OCI-LY3 (cell line): ENCODE data around the gene CLCN5.

ENCODE experiments used
- EZH2phosphoT487 ChIP-seq: fragments of 200-600 bp; shearing (Covaris generic); IDR thresholded peaks from 2 replicates; pipeline ENCODE4 v1.6.1; 2018; ENCODE audit warnings: antibody characterized with exemption, mixed run types, low read depth
- TF ChIP-seq, protein P1 (sequence below): fragments of 200-600, 300-600 bp; sonication (generic); IDR thresholded peaks from 2 replicates; pipeline ENCODE4 v1.5.1; 2014; ENCODE audit warnings: antibody characterized with exemption, low read length, low read depth

DNA sequence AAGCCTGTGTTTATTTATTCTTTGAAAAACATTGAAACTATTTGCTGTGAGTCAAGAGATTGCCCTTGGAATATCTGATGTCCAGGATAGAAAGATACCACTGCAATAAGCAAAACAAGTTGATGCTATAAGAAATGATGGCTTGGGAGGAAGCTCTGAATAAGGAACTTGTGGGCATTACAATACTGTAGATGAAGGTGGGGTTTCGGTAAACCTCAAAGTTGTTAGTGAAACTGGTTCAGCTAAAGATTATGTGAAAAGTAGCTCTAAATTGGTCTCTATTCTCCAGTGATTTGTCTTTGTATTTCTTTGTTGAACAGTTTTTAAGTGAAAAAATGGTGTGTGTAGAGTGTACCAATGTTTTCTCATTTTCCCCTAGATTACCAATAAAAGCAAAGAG is 149.7 kb downstream of the CLCN5 start:
- TF ChIP-seq, protein P1, sequence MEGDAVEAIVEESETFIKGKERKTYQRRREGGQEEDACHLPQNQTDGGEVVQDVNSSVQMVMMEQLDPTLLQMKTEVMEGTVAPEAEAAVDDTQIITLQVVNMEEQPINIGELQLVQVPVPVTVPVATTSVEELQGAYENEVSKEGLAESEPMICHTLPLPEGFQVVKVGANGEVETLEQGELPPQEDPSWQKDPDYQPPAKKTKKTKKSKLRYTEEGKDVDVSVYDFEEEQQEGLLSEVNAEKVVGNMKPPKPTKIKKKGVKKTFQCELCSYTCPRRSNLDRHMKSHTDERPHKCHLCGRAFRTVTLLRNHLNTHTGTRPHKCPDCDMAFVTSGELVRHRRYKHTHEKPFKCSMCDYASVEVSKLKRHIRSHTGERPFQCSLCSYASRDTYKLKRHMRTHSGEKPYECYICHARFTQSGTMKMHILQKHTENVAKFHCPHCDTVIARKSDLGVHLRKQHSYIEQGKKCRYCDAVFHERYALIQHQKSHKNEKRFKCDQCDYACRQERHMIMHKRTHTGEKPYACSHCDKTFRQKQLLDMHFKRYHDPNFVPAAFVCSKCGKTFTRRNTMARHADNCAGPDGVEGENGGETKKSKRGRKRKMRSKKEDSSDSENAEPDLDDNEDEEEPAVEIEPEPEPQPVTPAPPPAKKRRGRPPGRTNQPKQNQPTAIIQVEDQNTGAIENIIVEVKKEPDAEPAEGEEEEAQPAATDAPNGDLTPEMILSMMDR: no peak
- TF ChIP-seq EZH2phosphoT487: no peak
